Measurements from ENCODE around the gene RHEB. TPM values are rescaled to one million over a fixed set of nuclear protein-coding genes. Genes with fewer than 3 reads are reported as not detected.

Gene RHEB
- total RNA-seq, 2 experiments from 2014 or later, result 58.7 to 62.7 TPM

DNA sequence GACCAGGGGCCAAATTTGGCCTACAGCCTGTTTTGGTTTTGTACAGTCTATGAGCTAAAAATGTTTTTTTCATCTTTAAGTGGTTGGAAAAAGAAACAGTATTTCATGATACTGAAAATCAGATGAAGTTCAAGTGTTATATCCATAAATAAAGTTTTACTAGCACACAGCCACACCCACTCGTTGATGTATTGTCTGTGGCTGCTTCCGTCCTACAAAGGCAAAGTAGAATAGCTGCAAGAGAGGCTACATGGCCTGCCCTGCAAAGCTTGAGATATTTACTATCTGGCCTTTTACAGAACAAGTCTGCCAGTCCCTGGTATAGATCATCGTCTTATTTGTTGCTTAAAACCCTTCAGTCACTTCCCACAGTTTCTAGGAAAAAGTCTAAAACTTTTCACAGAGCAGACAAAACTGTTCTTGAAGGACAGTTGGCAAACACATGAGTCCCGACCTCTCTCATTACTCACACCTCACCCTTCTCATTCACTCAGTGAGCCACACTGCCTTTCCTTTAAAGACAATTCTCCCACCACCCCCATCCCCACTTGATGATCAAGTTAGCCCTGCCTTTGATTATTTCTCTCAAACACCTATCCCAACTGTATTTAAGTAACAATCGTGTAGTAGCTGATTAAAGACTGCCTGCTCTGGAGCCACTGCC, 9.9 kb downstream of the RHEB start:
- Mint-ChIP-seq H3K4me1 (ENCODE audit: low read depth) (peaks cover 68% of the 10 kb centered on the region), H3K27ac (no peak overlapping the region), H3K4me3 (no peak overlapping the region), H3K9me3 (no peaks in the 10 kb centered on the region), H3K27me3 (ENCODE audit: low read depth) (no peaks in the 10 kb centered on the region), H3K36me3 (ENCODE audit: low read depth) (peaks cover 7% of the 10 kb centered on the region)
- intact Hi-C loops (cut with micrococcal nuclease), result loop anchor here (10.0 kb wide), 1 partner anchor 425 kb away; no protein-coding TSS in a partner anchor
- DNase-seq, result no peak
- CTCF ChIA-PET, result interaction anchor here (1.2 kb wide), 1 partner anchor 11 kb away, joined by 3 read pairs; no protein-coding TSS in a partner anchor

DNA sequence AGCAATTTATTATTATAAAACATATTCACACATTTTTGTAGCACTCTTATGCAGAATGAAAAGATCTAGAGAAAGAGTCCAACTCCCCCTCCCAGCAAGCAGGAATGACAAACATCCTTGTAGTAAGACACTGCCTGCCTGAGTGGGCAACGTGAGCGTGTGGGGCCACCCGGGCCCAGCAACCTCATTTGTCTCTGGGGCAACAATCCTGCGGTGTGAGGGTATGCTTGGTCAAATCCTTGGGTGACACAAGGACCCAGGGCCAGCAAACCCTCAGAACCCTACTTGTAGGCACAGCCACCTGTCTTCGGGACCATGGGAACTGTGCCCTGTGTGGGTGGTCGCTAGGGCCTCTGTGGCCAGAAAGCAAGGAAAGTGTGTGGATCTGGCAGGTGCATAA, 10.7 kb downstream of the RHEB start:
- H3K9me3 Mint-ChIP-seq, result no peaks in the 10 kb centered on the region
- no peak overlapping the region for H3K27ac Mint-ChIP-seq
- CTCF ChIA-PET, result no interaction called here
- H3K4me1 Mint-ChIP-seq (ENCODE audit: low read depth), result peaks cover 66% of the 10 kb centered on the region
- H3K27me3 Mint-ChIP-seq (ENCODE audit: low read depth), result no peaks in the 10 kb centered on the region
- no peak overlapping the region for H3K4me3 Mint-ChIP-seq
- intact Hi-C loops (cut with micrococcal nuclease), result no loop called here
- no peak for DNase-seq
- peaks cover 7% of the 10 kb centered on the region for H3K36me3 Mint-ChIP-seq (ENCODE audit: low read depth)

GRCh38 chr7:151507806-151508205, 11.9 kb downstream of the RHEB start:
- DNase-seq, result no peak
- Mint-ChIP-seq H3K27me3 (ENCODE audit: low read depth) (no peaks in the 10 kb centered on the region), H3K4me3 (no peak overlapping the region), H3K36me3 (ENCODE audit: low read depth) (no peaks in the 10 kb centered on the region), H3K27ac (no peak overlapping the region), H3K9me3 (no peaks in the 10 kb centered on the region), H3K4me1 (ENCODE audit: low read depth) (peaks cover 56% of the 10 kb centered on the region)
- CTCF ChIA-PET, result interaction anchor here (1.3 kb wide), 1 partner anchor 10 kb away, joined by 3 read pairs; no protein-coding TSS in a partner anchor
- intact Hi-C loops (cut with micrococcal nuclease), result loop anchor here (1.0 kb wide), 1 partner anchor 10 kb away; no protein-coding TSS in a partner anchor

- CTCF ChIA-PET, result interaction anchor here (0.6 to 1.3 kb wide), 2 partner anchors 11 to 340 kb away, joined by 3 read pairs; no protein-coding TSS in a partner anchor
- intact Hi-C loops (cut with micrococcal nuclease), result loop anchor here (1.0 kb wide), 1 partner anchor 11 kb away; no protein-coding TSS in a partner anchor
- no peak overlapping the region for H3K27ac Mint-ChIP-seq
Observed at GRCh38 chr7:151506901-151507382, 12.8 kb downstream of the RHEB start.

DNA sequence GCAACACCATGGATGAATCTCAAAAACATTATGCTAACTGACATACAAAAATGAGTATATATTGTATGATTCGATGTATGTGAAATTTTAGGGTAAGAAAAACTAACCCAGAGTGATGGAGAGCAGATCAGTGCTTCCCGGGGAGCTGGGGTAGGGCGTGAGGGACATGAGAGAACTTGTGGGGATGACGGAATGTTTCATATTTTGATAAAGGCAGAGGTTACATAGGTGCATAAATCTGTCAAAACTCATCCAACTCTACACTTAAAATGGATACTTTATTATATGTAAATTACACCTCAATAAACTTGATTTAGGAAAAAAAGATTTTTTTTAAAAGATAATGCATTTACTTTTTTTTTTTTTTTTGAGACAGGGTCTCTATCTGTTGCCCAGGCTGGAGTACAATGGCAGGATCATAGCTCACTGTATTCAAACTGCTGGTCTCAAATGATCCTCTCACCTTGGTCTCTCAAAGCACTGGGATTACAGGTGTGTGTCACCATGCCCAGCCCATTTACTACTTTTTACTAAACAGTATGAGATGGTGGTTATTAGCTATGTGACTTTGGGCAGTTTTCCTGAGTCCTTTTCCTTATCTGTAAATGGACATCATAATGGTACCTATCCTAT, 13.7 kb downstream of the RHEB start:
- intact Hi-C loops (cut with micrococcal nuclease), result no loop called here
- CTCF ChIA-PET, result no interaction called here
- Mint-ChIP-seq H3K27me3 (ENCODE audit: low read depth) (no peaks in the 10 kb centered on the region), H3K4me3 (no peak overlapping the region), H3K36me3 (ENCODE audit: low read depth) (no peaks in the 10 kb centered on the region), H3K27ac (no peak overlapping the region), H3K9me3 (no peaks in the 10 kb centered on the region), H3K4me1 (ENCODE audit: low read depth) (peaks cover 54% of the 10 kb centered on the region)
- DNase-seq, result no peak

More at GRCh38 chr7:151506901-151507382, 12.8 kb downstream of the RHEB start:
- no peak for DNase-seq
- H3K4me3 Mint-ChIP-seq, result no peak overlapping the region
- no peaks in the 10 kb centered on the region for H3K36me3 Mint-ChIP-seq (ENCODE audit: low read depth)
- H3K4me1 Mint-ChIP-seq (ENCODE audit: low read depth), result peaks cover 52% of the 10 kb centered on the region
- no peaks in the 10 kb centered on the region for H3K9me3 Mint-ChIP-seq
- no peaks in the 10 kb centered on the region for H3K27me3 Mint-ChIP-seq (ENCODE audit: low read depth)

GRCh38 chr7:151505433-151505832, 14.3 kb downstream of the RHEB start:
- CTCF ChIA-PET, result interaction anchor here (0.6 to 0.7 kb wide), 2 partner anchors 17 to 201 kb away, joined by 3 to 4 read pairs; no protein-coding TSS in a partner anchor
- peaks cover 55% of the 10 kb centered on the region for H3K4me1 Mint-ChIP-seq (ENCODE audit: low read depth)
- H3K4me3 Mint-ChIP-seq, result no peak overlapping the region
- DNase-seq, result no peak
- H3K27ac Mint-ChIP-seq, result no peak overlapping the region
- no peaks in the 10 kb centered on the region for H3K36me3 Mint-ChIP-seq (ENCODE audit: low read depth)
- no peaks in the 10 kb centered on the region for H3K27me3 Mint-ChIP-seq (ENCODE audit: low read depth)
- intact Hi-C loops (cut with micrococcal nuclease), result no loop called here
- no peaks in the 10 kb centered on the region for H3K9me3 Mint-ChIP-seq

DNA sequence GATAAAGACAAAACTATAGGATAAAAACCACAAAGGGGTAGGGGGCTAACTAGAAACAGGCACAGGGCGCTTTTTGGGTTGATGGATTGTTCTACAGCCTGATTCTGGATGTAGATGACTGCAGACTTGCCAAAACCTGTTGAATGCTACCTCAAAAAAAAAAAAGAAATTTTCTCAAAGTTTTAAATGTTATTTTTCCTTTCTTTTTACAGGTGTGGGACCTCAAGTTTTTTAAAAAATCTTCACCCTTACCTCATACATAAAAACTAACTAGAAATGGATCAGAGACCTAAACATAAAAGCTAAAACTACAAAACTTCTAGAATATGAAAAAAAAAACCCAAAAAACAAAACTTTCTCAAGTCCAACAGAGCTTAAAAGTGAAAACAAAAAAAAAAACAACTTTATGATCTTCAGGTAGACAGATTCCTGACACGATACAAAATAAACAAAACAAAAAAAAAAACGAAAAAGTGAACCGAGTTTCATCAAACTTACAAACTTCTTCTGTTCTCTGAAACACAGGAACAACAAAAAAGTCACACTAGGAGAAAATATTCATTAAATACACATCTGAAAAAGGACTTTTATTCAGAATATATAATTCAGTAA, 14.9 kb downstream of the RHEB start:
- no peak for DNase-seq
- Mint-ChIP-seq H3K27ac (no peak overlapping the region), H3K36me3 (ENCODE audit: low read depth) (no peaks in the 10 kb centered on the region), H3K4me1 (ENCODE audit: low read depth) (peaks cover 53% of the 10 kb centered on the region), H3K27me3 (ENCODE audit: low read depth) (no peaks in the 10 kb centered on the region), H3K4me3 (no peak overlapping the region), H3K9me3 (no peaks in the 10 kb centered on the region)
- CTCF ChIA-PET, result interaction anchor here (0.6 to 0.7 kb wide), 4 partner anchors 18 to 201 kb away, joined by 3 to 4 read pairs (median 3); no protein-coding TSS in a partner anchor
- intact Hi-C loops (cut with micrococcal nuclease), result no loop called here

DNA sequence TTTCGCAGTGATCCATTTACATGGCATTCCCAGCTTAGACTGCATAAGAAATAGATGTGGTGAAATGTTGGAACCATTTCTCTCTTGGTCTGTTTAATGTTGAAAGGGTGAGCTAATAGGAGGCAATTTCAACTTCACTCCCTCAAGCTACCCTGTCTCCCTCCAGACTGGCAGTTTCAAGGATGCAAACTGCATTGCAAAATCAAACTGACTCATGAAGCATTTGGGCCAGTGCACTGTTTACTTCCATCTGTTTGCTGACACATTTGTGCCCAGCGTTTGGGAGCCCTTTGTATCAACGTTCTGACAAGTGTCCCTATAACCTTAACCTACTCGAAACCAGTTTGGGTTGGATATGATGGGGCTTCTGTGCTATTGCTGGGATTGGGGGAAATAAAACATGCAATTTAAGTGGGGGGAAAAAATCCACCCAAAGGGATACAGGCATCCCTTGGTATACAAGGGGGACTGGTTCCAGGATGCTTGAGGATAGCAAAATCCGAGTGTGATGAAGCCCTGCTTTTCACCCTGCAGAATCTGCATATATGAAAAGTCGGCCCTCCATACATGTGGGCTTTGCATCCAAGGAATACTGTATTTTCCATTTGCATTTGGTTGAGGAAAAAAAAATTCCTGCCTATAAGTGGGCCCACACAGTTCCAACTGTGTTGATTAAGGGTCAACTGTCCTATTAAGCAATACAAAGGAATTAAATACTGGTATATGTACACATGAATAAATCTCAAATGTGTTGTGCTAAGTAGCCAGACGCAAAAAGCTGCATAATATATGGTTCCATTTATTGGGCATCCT, 15.6 kb downstream of the RHEB start:
- CTCF ChIA-PET, result no interaction called here
- peaks cover 55% of the 10 kb centered on the region for H3K4me1 Mint-ChIP-seq (ENCODE audit: low read depth)
- H3K9me3 Mint-ChIP-seq, result no peaks in the 10 kb centered on the region
- no peak for DNase-seq
- H3K27ac Mint-ChIP-seq, result no peak overlapping the region
- H3K36me3 Mint-ChIP-seq (ENCODE audit: low read depth), result no peaks in the 10 kb centered on the region
- intact Hi-C loops (cut with micrococcal nuclease), result no loop called here
- no peak overlapping the region for H3K4me3 Mint-ChIP-seq
- H3K27me3 Mint-ChIP-seq (ENCODE audit: low read depth), result no peaks in the 10 kb centered on the region

- Mint-ChIP-seq H3K27me3 (ENCODE audit: low read depth) (no peaks in the 10 kb centered on the region), H3K36me3 (ENCODE audit: low read depth) (no peaks in the 10 kb centered on the region), H3K9me3 (no peaks in the 10 kb centered on the region), H3K27ac (no peak overlapping the region), H3K4me3 (no peak overlapping the region), H3K4me1 (ENCODE audit: low read depth) (peaks cover 54% of the 10 kb centered on the region)
- CTCF ChIA-PET, result no interaction called here
- intact Hi-C loops (cut with micrococcal nuclease), result no loop called here
- DNase-seq, result no peak
Observed at GRCh38 chr7:151501676-151502075, 18.0 kb downstream of the RHEB start.

GRCh38 chr7:151498495-151498894, 21.2 kb downstream of the RHEB start:
- no peaks in the 10 kb centered on the region for H3K36me3 Mint-ChIP-seq (ENCODE audit: low read depth)
- CTCF ChIA-PET, result interaction anchor here (0.6 to 1.1 kb wide), 5 partner anchors 12 to 143 kb away, joined by 3 read pairs; no protein-coding TSS in a partner anchor
- no peaks in the 10 kb centered on the region for H3K9me3 Mint-ChIP-seq
- H3K4me3 Mint-ChIP-seq, result no peak overlapping the region
- peaks cover 59% of the 10 kb centered on the region for H3K4me1 Mint-ChIP-seq (ENCODE audit: low read depth)
- DNase-seq, result no peak
- no peaks in the 10 kb centered on the region for H3K27me3 Mint-ChIP-seq (ENCODE audit: low read depth)
- intact Hi-C loops (cut with micrococcal nuclease), result no loop called here
- H3K27ac Mint-ChIP-seq, result no peak overlapping the region

- intact Hi-C loops (cut with micrococcal nuclease), result no loop called here
- H3K27me3 Mint-ChIP-seq (ENCODE audit: low read depth), result no peaks in the 10 kb centered on the region
- CTCF ChIA-PET, result interaction anchor here (0.7 to 1.1 kb wide), 2 partner anchors 131 to 261 kb away, joined by 3 read pairs; no protein-coding TSS in a partner anchor
- H3K4me1 Mint-ChIP-seq (ENCODE audit: low read depth), result peaks cover 61% of the 10 kb centered on the region
- DNase-seq, result no peak
- H3K36me3 Mint-ChIP-seq (ENCODE audit: low read depth), result no peaks in the 10 kb centered on the region
- no peak overlapping the region for H3K4me3 Mint-ChIP-seq
- no peak overlapping the region for H3K27ac Mint-ChIP-seq
- no peaks in the 10 kb centered on the region for H3K9me3 Mint-ChIP-seq
Observed at GRCh38 chr7:151497306-151497871, 22.3 kb downstream of the RHEB start.
